Spleen (tissue), 11 donors: ENCODE data around the gene QSOX1. TPM values are rescaled to one million over a fixed set of nuclear protein-coding genes. Genes with fewer than 3 reads are reported as not detected.

Source experiments
- DNase-seq: peaks from one replicate; pipeline ENCODE4 v3.0.0-alpha.2; 2020
- H3K27ac ChIP-seq, 8 donors: fragments of 200-600 bp; sonication (generic) in 7 of 8; 1 replicate in 4 of 8; 2 replicates in 4 of 8; pipeline versions ENCODE4 v1.5.0 to v1.8.0; 2016 to 2021; ENCODE audit warnings: inconsistent platforms in 4 of 8, mild to moderate bottlenecking in 4 of 8, moderate library complexity in 1 of 8
- H3K27me3 ChIP-seq, 7 donors: fragments of 200-600 bp; sonication (generic) in 6 of 7; replicated peaks in 1 of 7; 1 replicate in 4 of 7; 2 replicates in 3 of 7; pipeline versions ENCODE4 v1.5.0 to v1.8.0; 2016 to 2021; ENCODE audit warnings: inconsistent platforms in 3 of 7, mild to moderate bottlenecking in 1 of 7
- H3K36me3 ChIP-seq, 6 donors: fragments of 200-600 bp; sonication (generic) in 5 of 6; 1 replicate in 4 of 6; 2 replicates in 2 of 6; pipeline versions ENCODE4 v1.5.0 to v1.8.0; 2016 to 2021; ENCODE audit warnings: inconsistent platforms in 2 of 6
- H3K4me1 ChIP-seq, 6 donors: fragments of 200-600 bp; sonication (generic) in 5 of 6; 1 replicate in 3 of 6; 2 replicates in 3 of 6; pipeline versions ENCODE4 v1.5.0 to v1.8.0; 2016 to 2021; ENCODE audit warnings: inconsistent platforms in 3 of 6
- H3K4me3 ChIP-seq, 8 donors: fragments of 200-600 bp; sonication (generic) in 7 of 8; 1 replicate in 4 of 8; 2 replicates in 4 of 8; pipeline versions ENCODE4 v1.5.0 to v1.8.0; 2016 to 2021; ENCODE audit warnings: inconsistent platforms in 4 of 8, mild to moderate bottlenecking in 4 of 8, moderate library complexity in 2 of 8
- H3K9me3 ChIP-seq, 8 donors: fragments of 200-600 bp; sonication (generic) in 7 of 8; 1 replicate in 4 of 8; 2 replicates in 4 of 8; pipeline versions ENCODE4 v1.5.0 to v1.8.0; 2016 to 2021; ENCODE audit warnings: inconsistent platforms in 4 of 8
- POLR2A ChIP-seq, 3 donors: fragments of 450-650 bp; IDR thresholded peaks; one replicate each; pipeline ENCODE4 v1.5.1; 2017; ENCODE audit warnings: antibody characterized with exemption in 3 of 3, mild to moderate bottlenecking in 1 of 3
- POLR2AphosphoS5 ChIP-seq, 3 donors: sonication (generic); formaldehyde crosslinking; IDR thresholded peaks; one replicate each; pipeline ENCODE4 v1.5.1; 2017; ENCODE audit warnings: antibody characterized with exemption in 3 of 3
- WGBS, 5 donors: extraction: QIAGEN DNeasy Blood & Tissue Kit in 3 of 5; methylation state at CpG; one replicate each; pipeline versions ENCODE4 v1.1.5 to v1.1.7; 2013 to 2018; 5-methylcytosine and 5-hydroxymethylcytosine counted together
- intact Hi-C: fragments of 100-400 bp; cut with DNase I; formaldehyde crosslinking; loops from one replicate; pipeline ENCODE4 v1.15.0; 2023; ENCODE audit warnings: low total_unique reads
- polyA plus RNA-seq, 3 donors: library from polyadenylated mRNA; stranded (reverse); fragments of 200-250 nt; gene quantifications; one replicate each; pipeline ENCODE4 v1.2.1, GENCODE V29; 2013
- total RNA-seq, 7 donors: library from RNA; depleted of rRNA in 3 of 7; stranded (reverse); fragments of >200 nt in 3 of 7; fragmentation: NEBNext Ultra II Directional in 4 of 7; extraction: Animal tissue kit (Norgen Biotek cat#: 25700) in 4 of 7; gene quantifications; one replicate each; pipeline versions ENCODE4 v1.1.0 to v1.2.1, GENCODE V29; 2016 to 2021
- TF ChIP-seq, protein P1 (sequence below), 11 experiments: fragments of 200-600 bp in 7 of 11; fragments of 450-650 bp in 4 of 11; sonication (generic) in 4 of 11; IDR thresholded peaks in 8 of 11; conservative IDR thresholded peaks in 3 of 11; 1 replicate in 7 of 11; 2 replicates in 4 of 11; pipeline versions ENCODE4 v1.4.0 to v1.8.0; 2016 to 2021; ENCODE audit warnings: antibody characterized with exemption in 11 of 11, inconsistent platforms in 4 of 11, mild to moderate bottlenecking in 1 of 11
- donor health status: healthy with polysubstance abuse.
- donor health status: DM: no; HTN: no; CAD: no; lungs with moderate emphysema.
- donor health status: DM: no; HTN: no; CAD: no.
- donor health status: Bipolar disorder and iron deficiency.
- donor health status: healthy.
- donor health status: DM: no; HTN: no; CAD: no.
- donor health status: DM: yes; HTN: yes; CAD: no.

QSOX1 gene
- total and polyA plus RNA-seq, 10 donors, result 35.2 to 78.9 (median 56.5) TPM

DNA sequence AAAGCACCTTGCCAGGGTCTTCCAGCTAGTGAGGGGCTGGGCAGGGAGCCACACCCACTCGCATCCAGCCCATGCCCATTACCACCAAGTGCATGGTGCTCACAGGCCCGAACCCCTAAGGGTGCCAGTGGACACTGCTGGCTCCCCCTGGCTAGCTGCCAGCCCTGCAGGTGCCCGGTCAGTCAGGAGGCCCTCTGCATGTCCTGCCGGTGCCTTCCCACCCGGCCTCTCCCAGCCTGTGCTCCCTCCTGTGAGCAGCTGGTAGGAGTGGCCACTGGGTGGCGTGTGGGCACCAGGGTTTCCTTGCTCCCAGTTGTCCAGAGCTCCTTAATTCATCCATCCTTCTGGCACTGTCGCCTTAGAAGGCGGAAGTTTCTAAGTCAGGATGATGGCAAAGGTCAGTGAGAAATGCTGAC, 33.4 kb downstream of the QSOX1 start:
- H3K27me3 ChIP-seq, result no peaks in the 10 kb centered on the region
- H3K9me3 ChIP-seq, result no peaks in the 10 kb centered on the region
- H3K4me3 ChIP-seq, result no peak overlapping the region
- peaks cover 0 to 55% (median 13%) of the 10 kb centered on the region in 6 donors for H3K4me1 ChIP-seq
- H3K27ac ChIP-seq, result no peak overlapping the region
- TF ChIP-seq POLR2A (IDR thresholded peaks at IDR 0.05) (no peak), POLR2AphosphoS5 (IDR thresholded peaks at IDR 0.05) (peak in 1 of 3 donors; percentile 36)
- TF ChIP-seq, protein P1, sequence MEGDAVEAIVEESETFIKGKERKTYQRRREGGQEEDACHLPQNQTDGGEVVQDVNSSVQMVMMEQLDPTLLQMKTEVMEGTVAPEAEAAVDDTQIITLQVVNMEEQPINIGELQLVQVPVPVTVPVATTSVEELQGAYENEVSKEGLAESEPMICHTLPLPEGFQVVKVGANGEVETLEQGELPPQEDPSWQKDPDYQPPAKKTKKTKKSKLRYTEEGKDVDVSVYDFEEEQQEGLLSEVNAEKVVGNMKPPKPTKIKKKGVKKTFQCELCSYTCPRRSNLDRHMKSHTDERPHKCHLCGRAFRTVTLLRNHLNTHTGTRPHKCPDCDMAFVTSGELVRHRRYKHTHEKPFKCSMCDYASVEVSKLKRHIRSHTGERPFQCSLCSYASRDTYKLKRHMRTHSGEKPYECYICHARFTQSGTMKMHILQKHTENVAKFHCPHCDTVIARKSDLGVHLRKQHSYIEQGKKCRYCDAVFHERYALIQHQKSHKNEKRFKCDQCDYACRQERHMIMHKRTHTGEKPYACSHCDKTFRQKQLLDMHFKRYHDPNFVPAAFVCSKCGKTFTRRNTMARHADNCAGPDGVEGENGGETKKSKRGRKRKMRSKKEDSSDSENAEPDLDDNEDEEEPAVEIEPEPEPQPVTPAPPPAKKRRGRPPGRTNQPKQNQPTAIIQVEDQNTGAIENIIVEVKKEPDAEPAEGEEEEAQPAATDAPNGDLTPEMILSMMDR (IDR thresholded peaks at IDR 0.05 in 8 of 11, conservative IDR thresholded peaks at IDR 0.05 in 3 of 11), result peak; percentile 20 to 76 (median 56)
- intact Hi-C loops, result loop anchor here (5.0 to 10.0 kb wide), 2 partner anchors 229 to 287 kb away; no protein-coding TSS in a partner anchor
- peaks cover 0 to 100% (median 68%) of the 10 kb centered on the region in 6 donors for H3K36me3 ChIP-seq
- DNase-seq, result no peak
- WGBS, 5 donors, result 48 to 68% (median 67%) methylated on average over 7 to 8 of the region's 8 CpGs

DNA sequence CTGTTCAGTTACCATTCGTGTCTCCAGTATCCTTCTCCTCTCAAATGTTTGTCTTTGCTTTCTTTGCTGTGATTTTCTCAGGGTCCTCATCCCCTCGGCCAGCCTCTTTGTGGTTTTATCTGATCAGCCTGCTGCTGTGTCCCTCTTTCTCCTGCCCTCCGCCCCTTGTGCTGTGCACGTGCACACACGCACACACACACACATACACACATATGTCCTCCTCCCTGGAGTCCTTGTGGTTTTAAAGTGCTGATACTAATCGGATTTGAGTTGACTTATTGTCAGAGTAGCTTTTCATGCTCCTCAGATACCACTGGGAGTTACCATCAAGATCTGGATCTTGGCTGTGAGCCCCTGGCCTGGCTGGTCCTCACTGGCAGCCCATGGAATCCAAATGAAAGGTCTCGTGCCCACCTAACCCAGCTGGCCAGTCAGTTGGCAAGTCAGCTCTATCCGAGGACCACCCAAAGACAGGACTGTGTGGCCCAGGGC, 34.1 kb downstream of the QSOX1 start:
- Histone ChIP-seq H3K4me3 (no peak overlapping the region), H3K27me3 (no peaks in the 10 kb centered on the region), H3K4me1 (peaks cover 0 to 55% (median 13%) of the 10 kb centered on the region in 6 donors), H3K27ac (no peak overlapping the region), H3K9me3 (no peaks in the 10 kb centered on the region), H3K36me3 (peaks cover 0 to 100% (median 62%) of the 10 kb centered on the region in 6 donors)
- intact Hi-C loops, result loop anchor here (5.0 to 10.0 kb wide), 2 partner anchors 229 to 286 kb away; no protein-coding TSS in a partner anchor
- DNase-seq, result no peak
- WGBS, 5 donors, result 67 to 87% (median 76%) methylated on average over 7 to 8 of the region's 8 CpGs
- no peak for TF ChIP-seq POLR2A (IDR thresholded peaks at IDR 0.05)
- TF ChIP-seq POLR2AphosphoS5 (IDR thresholded peaks at IDR 0.05), result no peak
- TF ChIP-seq, protein P1 (IDR thresholded peaks at IDR 0.05 in 8 of 11, conservative IDR thresholded peaks at IDR 0.05 in 3 of 11), result no peak

DNA sequence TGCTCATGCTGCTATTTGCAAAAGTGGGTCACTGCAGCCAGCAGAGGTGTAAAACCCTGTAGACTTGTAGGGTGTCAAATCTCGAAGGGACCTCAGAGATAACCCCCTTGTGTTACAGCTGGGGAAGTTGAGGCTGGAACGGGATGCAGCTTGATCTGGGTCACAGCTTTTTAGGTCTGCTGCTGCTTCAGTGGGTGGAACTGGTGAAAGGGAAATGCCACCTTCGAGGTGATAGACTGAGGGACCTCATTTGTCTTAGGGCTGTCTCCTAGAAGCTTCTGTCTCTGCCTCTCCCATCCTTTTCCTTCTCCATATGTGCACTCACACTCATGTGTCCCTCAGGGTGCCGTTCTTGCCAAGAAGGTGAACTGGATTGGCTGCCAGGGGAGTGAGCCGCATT, 35.4 kb downstream of the QSOX1 start:
- H3K4me1 ChIP-seq, result peaks cover 0 to 55% (median 13%) of the 10 kb centered on the region in 6 donors
- WGBS, 5 donors, result 80 to 90% (median 81%) methylated on average over 5 of the region's 5 CpGs
- intact Hi-C loops, result no loop called here

DNA sequence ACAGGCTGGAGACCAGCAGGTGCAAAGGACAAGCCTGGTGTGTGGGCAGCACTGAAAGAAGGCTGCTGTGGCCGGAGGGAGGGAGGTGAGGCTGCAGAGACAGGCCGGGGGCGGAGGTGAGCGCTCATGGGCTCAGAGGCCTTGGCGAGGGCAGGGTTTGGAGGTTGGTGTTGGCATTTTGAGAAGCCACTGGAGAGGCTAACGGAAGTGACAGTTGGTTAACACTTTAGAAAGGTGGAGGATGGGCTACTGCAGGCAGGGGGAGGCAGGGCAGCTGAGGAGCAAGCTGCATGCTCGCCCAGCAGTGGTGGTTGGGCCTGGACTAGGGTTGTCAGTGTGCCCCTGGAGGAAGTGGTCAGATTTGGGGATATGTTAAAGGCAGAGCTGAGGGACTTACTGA, 37.5 kb downstream of the QSOX1 start:
- H3K27me3 ChIP-seq, result no peaks in the 10 kb centered on the region
- WGBS, 5 donors, result 50 to 87% (median 74%) methylated on average over 7 of the region's 7 CpGs
- no peaks in the 10 kb centered on the region for H3K9me3 ChIP-seq
- DNase-seq, result no peak
- no peak overlapping the region for H3K27ac ChIP-seq
- peaks cover 0 to 100% (median 51%) of the 10 kb centered on the region in 6 donors for H3K36me3 ChIP-seq
- peaks cover 0 to 51% (median 2%) of the 10 kb centered on the region in 6 donors for H3K4me1 ChIP-seq
- intact Hi-C loops, result no loop called here
- no peak overlapping the region for H3K4me3 ChIP-seq
- TF ChIP-seq, protein P1 (IDR thresholded peaks at IDR 0.05 in 8 of 11, conservative IDR thresholded peaks at IDR 0.05 in 3 of 11), result no peak
- TF ChIP-seq POLR2A (IDR thresholded peaks at IDR 0.05), result no peak
- TF ChIP-seq POLR2AphosphoS5 (IDR thresholded peaks at IDR 0.05), result no peak

More for the DNA sequence above, 35.4 kb downstream of the QSOX1 start:
- Histone ChIP-seq H3K9me3 (no peaks in the 10 kb centered on the region), H3K4me3 (no peak overlapping the region), H3K27me3 (no peaks in the 10 kb centered on the region), H3K27ac (no peak overlapping the region), H3K36me3 (peaks cover 0 to 100% (median 59%) of the 10 kb centered on the region in 6 donors)
- TF ChIP-seq, protein P1 (IDR thresholded peaks at IDR 0.05 in 8 of 11, conservative IDR thresholded peaks at IDR 0.05 in 3 of 11), result no peak
- TF ChIP-seq POLR2AphosphoS5 (IDR thresholded peaks at IDR 0.05) (no peak), POLR2A (IDR thresholded peaks at IDR 0.05) (no peak)
- no peak for DNase-seq
